Fibroblast of lung (primary cell): ENCODE results near the gene HS6ST2.

ENCODE experiments used
- CTCF ChIP-seq, 2 donors: IDR thresholded peaks in 1 of 2; conservative IDR thresholded peaks in 1 of 2; 1 replicate in 1 of 2; 2 replicates in 1 of 2; pipeline ENCODE4 v1.5.1; 2011 to 2012; ENCODE audit warnings: low read length in 2 of 2, control low read depth in 1 of 2, inconsistent platforms in 1 of 2, low read depth in 1 of 2, mild to moderate bottlenecking in 1 of 2
- EZH2 ChIP-seq: IDR thresholded peaks from 2 replicates; pipeline ENCODE4 v1.5.1; 2012; ENCODE audit warnings: low read length, control low read depth, mild to moderate bottlenecking; ENCODE audit errors: missing control alignments

DNA sequence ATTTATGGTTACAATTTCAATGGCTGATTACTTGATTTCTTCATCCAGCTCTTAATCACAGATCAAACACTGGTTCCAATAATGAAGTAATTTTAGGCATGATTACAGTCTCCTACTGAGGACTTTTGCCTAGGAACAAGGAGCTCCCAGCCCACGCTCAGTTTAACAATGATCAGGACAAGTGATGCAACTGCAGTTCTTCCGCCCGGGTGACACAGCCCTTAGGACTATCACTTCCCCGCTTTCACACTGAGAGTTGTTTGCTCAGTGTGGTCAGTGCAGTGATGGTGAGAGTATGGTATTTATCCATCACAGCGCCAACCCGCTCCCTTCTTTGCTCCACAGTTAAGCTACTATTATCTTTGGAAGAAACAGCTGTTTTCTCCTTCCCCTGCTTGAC lies 266.4 kb downstream of the HS6ST2 start:
- no peak for TF ChIP-seq CTCF (conservative IDR thresholded peaks at IDR 0.05 in 1 of 2, IDR thresholded peaks at IDR 0.05 in 1 of 2; ENCODE audit: low read depth in 1 of 2, low read length in 2 of 2)
- no peak for TF ChIP-seq EZH2
